Prostate gland (tissue), 2 donors: ENCODE measurements around the gene PRMT7. TPM values are rescaled to one million over a fixed set of nuclear protein-coding genes. Genes with fewer than 3 reads are reported as not detected.

Source experiments
- DNase-seq: peaks from one replicate; pipeline ENCODE4 v3.0.0-alpha.2; 2019; ENCODE audit warnings: low spot score
- H3K27ac ChIP-seq, 2 donors: fragments of 200-600 bp; sonication (generic); 2 replicates each; pipeline ENCODE4 v1.5.1; 2017 to 2019
- H3K27me3 ChIP-seq: fragments of 200-600 bp; sonication (generic); replicated peaks from 2 replicates; pipeline ENCODE4 v1.5.1; 2019; ENCODE audit not compliant: insufficient read depth
- H3K36me3 ChIP-seq, 2 donors: fragments of 200-600 bp; sonication (generic); 1 replicate in 1 of 2; 2 replicates in 1 of 2; pipeline versions ENCODE4 v1.5.1 to v1.8.1; 2017 to 2019
- H3K4me1 ChIP-seq: fragments of 200-600 bp; sonication (generic); replicated peaks from 2 replicates; pipeline ENCODE4 v1.5.1; 2019
- H3K4me3 ChIP-seq, 2 donors: fragments of 200-600 bp; sonication (generic); 2 replicates each; pipeline ENCODE4 v1.5.1; 2017 to 2019
- H3K9me3 ChIP-seq: fragments of 200-600 bp; sonication (generic); 2 replicates; pipeline ENCODE4 v1.5.1; 2017
- CTCF ChIP-seq, 4 experiments: fragments of 200-600 bp in 2 of 4; fragments of 450-650 bp in 2 of 4; sonication (generic) in 2 of 4; IDR thresholded peaks; 1 replicate in 3 of 4; 2 replicates in 1 of 4; pipeline ENCODE4 v1.5.1; 2016 to 2019; ENCODE audit warnings: antibody characterized with exemption in 4 of 4, mild to moderate bottlenecking in 2 of 4, moderate library complexity in 2 of 4
- POLR2A ChIP-seq: fragments of 450-650 bp; IDR thresholded peaks from one replicate; pipeline ENCODE4 v1.6.1; 2016; ENCODE audit warnings: antibody characterized with exemption, mild to moderate bottlenecking
- POLR2AphosphoS5 ChIP-seq: sonication (generic); formaldehyde crosslinking; IDR thresholded peaks from one replicate; pipeline ENCODE4 v1.6.1; 2017; ENCODE audit warnings: antibody characterized with exemption
- WGBS: methylation state at CpG from one replicate; pipeline ENCODE4 v1.1.5; 2018; 5-methylcytosine and 5-hydroxymethylcytosine counted together
- intact Hi-C: fragments of 100-400 bp; cut with DNase I; formaldehyde crosslinking; loops from one replicate; pipeline ENCODE4 v1.14.2; 2022
- total RNA-seq, 2 donors: library from RNA; depleted of rRNA; stranded (reverse); fragments of >200 nt; gene quantifications; one replicate each; pipeline ENCODE4 v1.1.0, GENCODE V29; 2016

The PRMT7 gene
- total RNA-seq, 2 donors from 2014 or later, result 45.2 to 77.9 TPM

- Histone ChIP-seq H3K36me3 (peaks cover 0 to 7% of the 10 kb centered on the region in 2 donors), H3K9me3 (no peaks in the 10 kb centered on the region), H3K27me3 (no peaks in the 10 kb centered on the region), H3K4me1 (no peaks in the 10 kb centered on the region), H3K4me3 (no peak overlapping the region), H3K27ac (no peak overlapping the region)
- 52% methylated on average over 3 of the region's 3 CpGs for WGBS
- intact Hi-C loops, result no loop called here
- TF ChIP-seq CTCF (IDR thresholded peaks at IDR 0.05), result no peak
- TF ChIP-seq POLR2A, result no peak
- TF ChIP-seq POLR2AphosphoS5, result no peak
- DNase-seq, result no peak
These were observed 12.9 kb upstream of the PRMT7 start for GRCh38 chr16:68297908-68298307.

DNA sequence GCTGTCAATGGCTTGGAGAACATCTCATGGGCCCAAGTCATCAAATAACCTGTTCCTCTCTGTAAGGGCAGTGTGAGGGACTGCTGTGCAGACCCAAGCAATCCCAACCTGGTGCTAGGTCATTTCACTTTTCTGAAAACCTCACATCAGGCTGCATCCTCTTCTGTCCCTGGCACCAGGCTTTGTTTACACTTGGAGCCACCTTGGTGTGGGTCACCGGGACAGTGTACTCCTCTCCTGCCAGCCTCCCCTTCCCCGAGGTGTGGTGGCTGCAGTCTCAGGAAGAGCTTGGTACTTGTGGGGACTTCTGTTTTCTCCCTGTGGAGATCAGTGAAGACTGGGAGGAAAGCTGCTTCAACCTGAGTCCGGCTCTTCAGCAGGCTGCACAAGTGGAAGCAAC is 12.5 kb upstream of the PRMT7 start:
- no peaks in the 10 kb centered on the region for H3K4me1 ChIP-seq
- no peaks in the 10 kb centered on the region for H3K9me3 ChIP-seq
- WGBS, result 81% methylated on average over 3 of the region's 3 CpGs
- TF ChIP-seq POLR2AphosphoS5, result no peak
- no peak for TF ChIP-seq POLR2A
- intact Hi-C loops, result no loop called here
- H3K27me3 ChIP-seq, result no peaks in the 10 kb centered on the region
- peaks cover 0 to 7% of the 10 kb centered on the region in 2 donors for H3K36me3 ChIP-seq
- no peak for DNase-seq
- peak overlapping the region; percentile 24 to 42 for H3K27ac ChIP-seq
- no peak overlapping the region for H3K4me3 ChIP-seq

GRCh38 chr16:68298907-68299561 is 11.8 kb upstream of the PRMT7 start:
- no peak for TF ChIP-seq POLR2AphosphoS5
- WGBS, result 13% methylated on average over 5 of the region's 5 CpGs
- H3K4me1 ChIP-seq, result no peaks in the 10 kb centered on the region
- no peaks in the 10 kb centered on the region for H3K27me3 ChIP-seq
- DNase-seq, result peak; percentile 63
- no peaks in the 10 kb centered on the region for H3K9me3 ChIP-seq
- H3K27ac ChIP-seq, result peak overlapping the region; percentile 24 to 42
- intact Hi-C loops, result no loop called here
- H3K36me3 ChIP-seq, result peaks cover 0 to 7% of the 10 kb centered on the region in 2 donors
- no peak overlapping the region for H3K4me3 ChIP-seq

DNA sequence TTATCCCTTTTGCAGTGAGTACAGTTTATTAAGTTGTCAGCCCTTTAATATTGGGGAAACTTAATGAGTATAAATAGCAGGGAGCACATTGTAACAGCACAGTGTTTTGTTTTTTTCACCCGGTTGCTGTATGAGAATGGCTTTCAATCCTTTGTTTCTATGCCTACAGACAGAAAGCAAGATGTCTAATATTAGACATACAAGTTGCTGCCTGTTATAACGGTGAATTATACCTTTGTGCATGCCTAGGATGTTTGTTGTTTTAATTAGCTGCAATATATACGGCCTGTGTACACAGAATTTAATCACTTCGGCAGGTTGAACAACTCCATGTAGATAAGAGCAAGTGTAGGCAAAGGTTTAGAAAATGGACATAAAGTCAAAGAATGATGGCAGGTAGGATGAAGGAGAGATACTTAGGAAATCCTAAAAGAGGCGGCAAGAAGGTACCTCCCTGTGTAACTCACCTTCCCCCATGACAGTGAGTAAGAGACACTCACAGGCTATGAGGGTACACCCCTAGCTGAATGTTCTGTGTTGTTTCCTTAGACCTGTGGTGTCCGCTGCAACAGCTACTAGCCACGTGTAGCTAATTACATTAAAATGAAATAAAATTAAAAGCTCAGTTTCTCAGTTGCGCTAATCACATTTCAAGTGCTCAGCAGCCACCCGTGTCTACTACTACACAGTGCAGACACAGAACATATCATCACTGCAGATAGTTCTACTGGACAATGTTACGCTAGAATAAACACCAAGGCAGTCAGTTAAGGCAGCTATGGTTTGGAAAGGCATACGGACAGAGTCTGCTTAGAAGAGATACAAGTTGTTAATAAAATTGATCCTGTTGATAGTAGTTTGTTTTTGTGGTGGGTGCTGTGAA is 11.0 kb upstream of the PRMT7 start:
- intact Hi-C loops, result no loop called here
- Histone ChIP-seq H3K4me1 (no peaks in the 10 kb centered on the region), H3K9me3 (no peaks in the 10 kb centered on the region), H3K4me3 (no peak overlapping the region), H3K27ac (peak overlapping the region in 1 of 2 donors; percentile 42), H3K27me3 (no peaks in the 10 kb centered on the region), H3K36me3 (peaks cover 0 to 7% of the 10 kb centered on the region in 2 donors)
- 49% methylated on average over 11 of the region's 11 CpGs for WGBS
- TF ChIP-seq POLR2A (peak; percentile 10), CTCF (IDR thresholded peaks at IDR 0.05) (no peak), POLR2AphosphoS5 (no peak)
- no peak for DNase-seq

DNA sequence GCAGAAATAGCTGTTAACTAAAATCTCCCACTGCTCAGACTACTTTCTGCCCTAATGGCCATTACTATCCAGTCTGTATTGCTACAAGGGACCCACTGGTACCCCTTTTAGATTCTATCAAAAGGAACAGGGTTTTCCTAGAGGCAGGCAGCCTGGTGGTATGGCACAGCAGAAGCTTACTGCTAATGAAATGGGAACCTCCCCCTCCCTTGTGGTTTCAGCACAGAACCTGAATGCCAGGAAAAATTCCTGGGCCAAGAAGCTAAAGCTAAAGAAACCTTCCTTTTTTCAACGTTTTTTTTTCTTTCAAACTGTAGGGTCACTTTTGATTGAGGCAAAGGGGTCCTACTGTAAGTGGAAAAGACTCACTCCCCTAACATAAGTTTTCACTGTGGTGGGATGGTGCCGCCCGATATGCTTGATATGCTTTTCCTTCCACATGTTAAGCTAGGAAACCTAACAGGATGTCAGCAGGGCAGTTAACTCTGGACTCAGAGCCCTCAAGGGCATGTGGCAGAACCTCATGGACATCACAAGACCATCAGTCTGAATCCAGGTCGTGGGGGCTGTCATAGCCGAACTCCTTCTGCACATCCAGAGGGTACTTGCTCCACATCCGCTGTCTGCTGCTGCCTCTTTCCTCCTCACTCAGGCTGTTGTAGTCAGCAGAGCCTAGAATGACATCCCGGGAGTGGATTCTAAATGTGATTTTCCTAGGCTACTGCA is 9.9 kb upstream of the PRMT7 start:
- no peak overlapping the region for H3K27ac ChIP-seq
- no peak for TF ChIP-seq POLR2AphosphoS5
- no peak for TF ChIP-seq POLR2A
- no peak for TF ChIP-seq CTCF (IDR thresholded peaks at IDR 0.05)
- DNase-seq, result no peak
- 84% methylated on average over 7 of the region's 7 CpGs for WGBS
- H3K36me3 ChIP-seq, result peaks cover 0 to 7% of the 10 kb centered on the region in 2 donors
- H3K9me3 ChIP-seq, result no peaks in the 10 kb centered on the region
- no peaks in the 10 kb centered on the region for H3K4me1 ChIP-seq
- intact Hi-C loops, result no loop called here
- no peaks in the 10 kb centered on the region for H3K27me3 ChIP-seq
- H3K4me3 ChIP-seq, result no peak overlapping the region
